Caco-2 (cell line): ENCODE results near the gene KIAA0319L. TPM values are rescaled to one million over a fixed set of nuclear protein-coding genes. Genes with fewer than 3 reads are reported as not detected.

ENCODE experiments used
- BruUV-seq: library from RNA; stranded (reverse); fragments of 400-500 nt; replicated peaks from 2 replicates; lab custom pipeline; 2021; lab: Mats Ljungman, UMichigan
- CTCF ChIA-PET: fragments of 300-600 bp; sonication (Branson Sonifier 250); formaldehyde crosslinking; loops from one replicate; lab custom pipeline; 2022; ENCODE audit warnings: antibody characterized with exemption; lab: Charles Lee
- POLR2A ChIA-PET: fragments of 300-600 bp; sonication (Branson Sonifier 250); formaldehyde crosslinking; loops from one replicate; lab custom pipeline; 2022; ENCODE audit warnings: antibody characterized with exemption; lab: Charles Lee
- DNase-seq, 2 experiments: peaks; one replicate each; pipeline versions ENCODE4 v3.0.0 to v3.0.0-alpha.2; 2020 to 2022
- H3K27me3 ChIP-seq: replicated peaks from 2 replicates; pipeline ENCODE4 v1.6.0; 2011; ENCODE audit warnings: low read length; ENCODE audit not compliant: control insufficient read depth, insufficient read depth
- H3K36me3 ChIP-seq: 2 replicates; pipeline ENCODE4 v1.5.1; 2011; ENCODE audit warnings: low read length; ENCODE audit not compliant: control insufficient read depth, insufficient read depth
- H3K4me1 ChIP-seq: fragments of 250-450 bp; sonication (Bioruptor Pico); 2 replicates; pipeline ENCODE4 v1.5.1; 2020; ENCODE audit warnings: mild to moderate bottlenecking
- H3K4me3 ChIP-seq: 2 replicates; pipeline ENCODE4 v1.5.1; 2011; ENCODE audit warnings: low read depth, mild to moderate bottlenecking, control low read depth, low read length
- H3K9me3 ChIP-seq: fragments of 250-450 bp; sonication (Bioruptor Pico); 2 replicates; pipeline ENCODE4 v1.5.1; 2020; ENCODE audit warnings: mild to moderate bottlenecking, moderate library complexity
- H3K27ac Mint-ChIP-seq: one replicate; pipeline ENCODE4 v1.8.0; 2022; ENCODE audit warnings: mixed read lengths; ENCODE audit not compliant: unreplicated experiment
- H3K27me3 Mint-ChIP-seq: one replicate; pipeline ENCODE4 v1.8.0; 2022; ENCODE audit warnings: mixed read lengths; ENCODE audit not compliant: insufficient read depth, unreplicated experiment
- H3K36me3 Mint-ChIP-seq: one replicate; pipeline ENCODE4 v1.8.0; 2022; ENCODE audit warnings: mild to moderate bottlenecking, mixed read lengths; ENCODE audit not compliant: insufficient read depth, unreplicated experiment
- H3K4me1 Mint-ChIP-seq: one replicate; pipeline ENCODE4 v1.8.0; 2022; ENCODE audit warnings: low read depth, mixed read lengths; ENCODE audit not compliant: unreplicated experiment
- H3K4me3 Mint-ChIP-seq: one replicate; pipeline ENCODE4 v1.8.0; 2022; ENCODE audit warnings: mild to moderate bottlenecking, moderate library complexity, mixed read lengths; ENCODE audit not compliant: unreplicated experiment
- H3K9me3 Mint-ChIP-seq: one replicate; pipeline ENCODE4 v1.8.0; 2022; ENCODE audit warnings: mixed read lengths; ENCODE audit not compliant: unreplicated experiment
- CTCF ChIP-seq, 2 experiments: fragments of 200-600 bp in 1 of 2; IDR thresholded peaks; 1 replicate in 1 of 2; 2 replicates in 1 of 2; pipeline versions ENCODE4 v1.5.1 to v1.8.0; 2011 to 2022; ENCODE audit warnings: antibody characterized with exemption in 1 of 2, control low read depth in 1 of 2, inconsistent platforms in 1 of 2, low read depth in 1 of 2, low read length in 1 of 2, mild to moderate bottlenecking in 1 of 2, moderate library complexity in 1 of 2; ENCODE audit not compliant: insufficient read depth in 1 of 2, severe bottlenecking in 1 of 2, unreplicated experiment in 1 of 2
- intact Hi-C: fragments of 100-400 bp; cut with micrococcal nuclease; formaldehyde crosslinking; loops from one replicate; pipeline ENCODE4 v1.10.0; 2022; ENCODE audit not compliant: unreplicated experiment
- total RNA-seq: library from RNA; stranded (reverse); gene quantifications from 2 replicates; pipeline ENCODE4 v1.2.3, GENCODE V29; 2022

Gene KIAA0319L
- total RNA-seq, 1 experiment from 2014 or later: 39.9 TPM

GRCh38 chr1:35595684-35596083, 38.5 kb upstream of the KIAA0319L start:
- no TSS peak for BruUV-seq
- no peaks in the 10 kb centered on the region for H3K9me3 Mint-ChIP-seq
- no peak for TF ChIP-seq CTCF (IDR thresholded peaks at IDR 0.05; ENCODE audit: insufficient read depth in 1 of 2, low read depth in 1 of 2, low read length in 1 of 2, severe bottlenecking in 1 of 2, unreplicated experiment in 1 of 2)
- ChIA-PET CTCF (no interaction called here), POLR2A (no interaction called here)
- H3K27me3 Mint-ChIP-seq: no peaks in the 10 kb centered on the region
- intact Hi-C loops: no loop called here
- Histone ChIP-seq H3K36me3 (no peaks in the 10 kb centered on the region), H3K27me3 (no peaks in the 10 kb centered on the region), H3K4me1 (no peaks in the 10 kb centered on the region), H3K4me3 (no peak overlapping the region), H3K9me3 (no peaks in the 10 kb centered on the region)
- no peaks in the 10 kb centered on the region for H3K4me1 Mint-ChIP-seq
- no peak for DNase-seq
- peaks cover 18% of the 10 kb centered on the region for H3K36me3 Mint-ChIP-seq
- H3K27ac Mint-ChIP-seq: no peak overlapping the region
- no peak overlapping the region for H3K4me3 Mint-ChIP-seq

GRCh38 chr1:35594005-35594760, 37.0 kb upstream of the KIAA0319L start:
- H3K4me3 Mint-ChIP-seq: no peak overlapping the region
- Histone ChIP-seq H3K4me1 (no peaks in the 10 kb centered on the region), H3K4me3 (no peak overlapping the region), H3K36me3 (no peaks in the 10 kb centered on the region), H3K9me3 (no peaks in the 10 kb centered on the region), H3K27me3 (no peaks in the 10 kb centered on the region)
- TF ChIP-seq CTCF (IDR thresholded peaks at IDR 0.05; ENCODE audit: insufficient read depth in 1 of 2, low read depth in 1 of 2, low read length in 1 of 2, severe bottlenecking in 1 of 2, unreplicated experiment in 1 of 2): no peak
- H3K27ac Mint-ChIP-seq: no peak overlapping the region
- ChIA-PET CTCF (no interaction called here), POLR2A (no interaction called here)
- no peaks in the 10 kb centered on the region for H3K9me3 Mint-ChIP-seq
- no peaks in the 10 kb centered on the region for H3K4me1 Mint-ChIP-seq
- peaks cover 18% of the 10 kb centered on the region for H3K36me3 Mint-ChIP-seq
- H3K27me3 Mint-ChIP-seq: no peaks in the 10 kb centered on the region
- no peak for DNase-seq
- intact Hi-C loops: no loop called here
- BruUV-seq: no TSS peak

GRCh38 chr1:35592991-35593769, 36.0 kb upstream of the KIAA0319L start:
- intact Hi-C loops: no loop called here
- POLR2A ChIA-PET: no interaction called here
- no peak overlapping the region for H3K27ac Mint-ChIP-seq

More at GRCh38 chr1:35592991-35593769, 36.0 kb upstream of the KIAA0319L start:
- no peaks in the 10 kb centered on the region for H3K27me3 Mint-ChIP-seq
- Histone ChIP-seq H3K36me3 (no peaks in the 10 kb centered on the region), H3K9me3 (no peaks in the 10 kb centered on the region), H3K4me1 (no peaks in the 10 kb centered on the region), H3K27me3 (no peaks in the 10 kb centered on the region), H3K4me3 (no peak overlapping the region)
- no TSS peak for BruUV-seq
- H3K4me3 Mint-ChIP-seq: no peak overlapping the region
- no peak for DNase-seq
- H3K4me1 Mint-ChIP-seq: no peaks in the 10 kb centered on the region
- CTCF ChIA-PET: no interaction called here
- TF ChIP-seq CTCF (IDR thresholded peaks at IDR 0.05; ENCODE audit: insufficient read depth in 1 of 2, low read depth in 1 of 2, low read length in 1 of 2, severe bottlenecking in 1 of 2, unreplicated experiment in 1 of 2): no peak
- H3K36me3 Mint-ChIP-seq: peaks cover 18% of the 10 kb centered on the region
- no peaks in the 10 kb centered on the region for H3K9me3 Mint-ChIP-seq
